ENCODE results near the gene F11. TPM values are rescaled to one million over a fixed set of nuclear protein-coding genes. Genes with fewer than 3 reads are reported as not detected.

The F11 gene
- total and polyA plus RNA-seq, 2 of the 13 experiments (the other 11 are each of a cell fraction or from before 2014, with no cell fraction given) = 35.1 to 58.0 TPM

GRCh38 chr4:186227221-186227620 is 38.8 kb upstream of the F11 start, which contains the start of gene KLKB1 (continued):
- TF ChIP-seq ZNF512 (CRISPR knock-in tag; IDR thresholded peaks at IDR 0.05) = no peak
- no peak for TF ChIP-seq SP2 (CRISPR knock-in tag; IDR thresholded peaks at IDR 0.05)
- no peak for TF ChIP-seq ZNF296 (CRISPR knock-in tag; conservative IDR thresholded peaks at IDR 0.05)
- no peak for TF ChIP-seq CCAR2 (optimal IDR thresholded peaks at IDR 0.05; ENCODE audit: low read depth, low read length)
- peak; percentile 76 for TF ChIP-seq PAXIP1 (CRISPR knock-in tag; conservative IDR thresholded peaks at IDR 0.05)
- 0 out of 2 replicates have a peak, but pooled peaks have one; percentile 58 for TF ChIP-seq ZNF772 (CRISPR knock-in tag; IDR thresholded peaks at IDR 0.05)
- TF ChIP-seq ZNF740 (CRISPR knock-in tag; IDR thresholded peaks at IDR 0.05) = no peak
- no peak for TF ChIP-seq NCOA1 (CRISPR knock-in tag; IDR thresholded peaks at IDR 0.05)
- no peak for TF ChIP-seq GMEB2 (CRISPR knock-in tag; IDR thresholded peaks at IDR 0.05; ENCODE audit: low read depth)
- TF ChIP-seq IRF2 (CRISPR knock-in tag; IDR thresholded peaks at IDR 0.05) = 0 out of 2 replicates have a peak, but pooled peaks have one; percentile 23
- no peak for TF ChIP-seq NFATC3 (CRISPR knock-in tag; IDR thresholded peaks at IDR 0.05)
- no peak for TF ChIP-seq PAF1 (CRISPR knock-in tag; IDR thresholded peaks at IDR 0.05)
- TF ChIP-seq MXD4 (CRISPR knock-in tag; IDR thresholded peaks at IDR 0.05) = no peak
- TF ChIP-seq PPARG (CRISPR knock-in tag; conservative IDR thresholded peaks at IDR 0.05) = no peak
- no peak; the same call in 1 of the 2 replicates for TF ChIP-seq FOXO1 (CRISPR knock-in tag; IDR thresholded peaks at IDR 0.05)
- no peak for TF ChIP-seq SETDB1 (CRISPR knock-in tag; IDR thresholded peaks at IDR 0.05; ENCODE audit: borderline replicate concordance)
- no peak for TF ChIP-seq PITX1 (CRISPR knock-in tag; IDR thresholded peaks at IDR 0.05)
- TF ChIP-seq CCDC6 (CRISPR knock-in tag; IDR thresholded peaks at IDR 0.05) = no peak
- no peak for TF ChIP-seq ZBTB43 (CRISPR knock-in tag; conservative IDR thresholded peaks at IDR 0.05)
- no peak for TF ChIP-seq FOXM1 (CRISPR knock-in tag; IDR thresholded peaks at IDR 0.05)
- no peak for TF ChIP-seq PHF21A (CRISPR knock-in tag; IDR thresholded peaks at IDR 0.05)
- TF ChIP-seq CBFB (CRISPR knock-in tag; IDR thresholded peaks at IDR 0.05) = no peak

All from HepG2 (cell line).